ENCODE results near the gene GLYR1.

GRCh38 chr16:4820652-4821051, 26.4 kb downstream of the GLYR1 start:
- TF ChIP-seq CTCF (conservative IDR thresholded peaks at IDR 0.05; ENCODE audit: low read depth in 2 of 2): no peak
- TF ChIP-seq EZH2 (IDR thresholded peaks at IDR 0.05; ENCODE audit: low read depth, unreplicated experiment): no peak
- TF ChIP-seq POLR2AphosphoS5 (IDR thresholded peaks at IDR 0.05; ENCODE audit: low read depth): no peak
- TF ChIP-seq CREB1 (CRISPR knock-in tag; IDR thresholded peaks at IDR 0.05; ENCODE audit: low read depth): no peak
- TF ChIP-seq JUNB (IDR thresholded peaks at IDR 0.05; ENCODE audit: unreplicated experiment): no peak
- TF ChIP-seq REST (IDR thresholded peaks at IDR 0.05; ENCODE audit: unreplicated experiment): no peak
- no peak for TF ChIP-seq EZH2phosphoT487 (IDR thresholded peaks at IDR 0.05; ENCODE audit: unreplicated experiment)
- TF ChIP-seq ETS1 (IDR thresholded peaks at IDR 0.05): no peak
- TF ChIP-seq STAT1 (IDR thresholded peaks at IDR 0.05; ENCODE audit: unreplicated experiment): no peak
- TF ChIP-seq ZNF331 (CRISPR knock-in tag; IDR thresholded peaks at IDR 0.05; ENCODE audit: low read depth): no peak
- TF ChIP-seq NANOG (IDR thresholded peaks at IDR 0.05; ENCODE audit: borderline replicate concordance): no peak
- no peak for TF ChIP-seq ZNF462 (CRISPR knock-in tag; IDR thresholded peaks at IDR 0.05)

All from GM23338 (cell line).